ENCODE data around the gene GINS2. TPM values are rescaled to one million over a fixed set of nuclear protein-coding genes. Genes with fewer than 3 reads are reported as not detected.

GINS2 gene
- total RNA-seq, 3 donors from 2014 or later: 0.66 to 3.1 (median 1.1) TPM

- no peak for TF ChIP-seq POLR2AphosphoS5 (IDR thresholded peaks at IDR 0.05)
- no peak for TF ChIP-seq POLR2A (IDR thresholded peaks at IDR 0.05)
- no peak for TF ChIP-seq CTCF (IDR thresholded peaks at IDR 0.05)
- Histone ChIP-seq H3K27me3 (peaks cover 0 to 6% of the 10 kb centered on the region in 2 donors), H3K4me3 (no peak overlapping the region), H3K36me3 (no peaks in the 10 kb centered on the region), H3K9me3 (peaks cover 0 to 5% of the 10 kb centered on the region in 2 donors), H3K4me1 (no peaks in the 10 kb centered on the region), H3K27ac (no peak overlapping the region)
- intact Hi-C loops (cut with DNase I; ENCODE audit: low total_unique reads): no loop called here
- no peak for DNase-seq (ENCODE audit: low spot score in 2 of 2)
These were observed 8.7 kb upstream of the GINS2 start for GRCh38 chr16:85697431-85697830.

- peaks cover 0 to 6% of the 10 kb centered on the region in 2 donors for H3K27me3 ChIP-seq
- H3K27ac ChIP-seq: no peak overlapping the region
- no peak overlapping the region for H3K4me3 ChIP-seq
- no peaks in the 10 kb centered on the region for H3K36me3 ChIP-seq
- intact Hi-C loops (cut with DNase I; ENCODE audit: low total_unique reads): no loop called here
- no peaks in the 10 kb centered on the region for H3K4me1 ChIP-seq
- DNase-seq (ENCODE audit: low spot score in 2 of 2): no peak
- H3K9me3 ChIP-seq: peaks cover 0 to 4% of the 10 kb centered on the region in 2 donors
- TF ChIP-seq POLR2A (IDR thresholded peaks at IDR 0.05) (no peak), CTCF (IDR thresholded peaks at IDR 0.05) (no peak), POLR2AphosphoS5 (IDR thresholded peaks at IDR 0.05) (no peak)
These were observed 8.0 kb upstream of the GINS2 start for GRCh38 chr16:85696781-85697180.

GRCh38 chr16:85695196-85696128, 6.7 kb upstream of the GINS2 start:
- Histone ChIP-seq H3K36me3 (no peaks in the 10 kb centered on the region), H3K27me3 (peaks cover 0 to 6% of the 10 kb centered on the region in 2 donors)
- intact Hi-C loops (cut with DNase I; ENCODE audit: low total_unique reads): no loop called here

GRCh38 chr16:85690469-85691064, 1.8 kb upstream of the GINS2 start:
- peaks cover 0 to 4% of the 10 kb centered on the region in 2 donors for H3K4me1 ChIP-seq
- TF ChIP-seq POLR2A (IDR thresholded peaks at IDR 0.05) (no peak), POLR2AphosphoS5 (IDR thresholded peaks at IDR 0.05) (no peak), CTCF (IDR thresholded peaks at IDR 0.05) (no peak)
- no peak overlapping the region for H3K27ac ChIP-seq
- no peaks in the 10 kb centered on the region for H3K9me3 ChIP-seq
- intact Hi-C loops (cut with DNase I; ENCODE audit: low total_unique reads): loop anchor here (5.0 kb wide), 1 partner anchor 1648 kb away; the partner anchor contains the start of gene SLC38A8
- no peaks in the 10 kb centered on the region for H3K36me3 ChIP-seq
- H3K27me3 ChIP-seq: peaks cover 0 to 3% of the 10 kb centered on the region in 2 donors
- DNase-seq (ENCODE audit: low spot score in 2 of 2): peak in 1 of 2 donors; percentile 66
- H3K4me3 ChIP-seq: no peak overlapping the region

More at GRCh38 chr16:85695196-85696128, 6.7 kb upstream of the GINS2 start:
- no peaks in the 10 kb centered on the region for H3K9me3 ChIP-seq
- TF ChIP-seq POLR2A (IDR thresholded peaks at IDR 0.05) (no peak), POLR2AphosphoS5 (IDR thresholded peaks at IDR 0.05) (no peak), CTCF (IDR thresholded peaks at IDR 0.05) (no peak)
- H3K4me1 ChIP-seq: no peaks in the 10 kb centered on the region
- no peak for DNase-seq (ENCODE audit: low spot score in 2 of 2)
- no peak overlapping the region for H3K4me3 ChIP-seq
- H3K27ac ChIP-seq: no peak overlapping the region

- Histone ChIP-seq H3K4me1 (peaks cover 0 to 4% of the 10 kb centered on the region in 2 donors), H3K9me3 (no peaks in the 10 kb centered on the region), H3K27me3 (peaks cover 0 to 2% of the 10 kb centered on the region in 2 donors), H3K27ac (no peak overlapping the region), H3K36me3 (no peaks in the 10 kb centered on the region), H3K4me3 (no peak overlapping the region)
- TF ChIP-seq POLR2AphosphoS5 (IDR thresholded peaks at IDR 0.05) (no peak), CTCF (IDR thresholded peaks at IDR 0.05) (no peak), POLR2A (IDR thresholded peaks at IDR 0.05) (no peak)
- no peak for DNase-seq (ENCODE audit: low spot score in 2 of 2)
- intact Hi-C loops (cut with DNase I; ENCODE audit: low total_unique reads): loop anchor here (5.0 kb wide), 1 partner anchor 1648 kb away; the partner anchor contains the start of gene SLC38A8
These were observed 1.2 kb upstream of the GINS2 start for GRCh38 chr16:85689950-85690320.

All from breast epithelium (tissue), 4 donors.